HG03460 (cell line): ENCODE measurements around the gene OR5K1.

Experiments used
- ATAC-seq: cut with Tn5 transposase; IDR thresholded peaks from one replicate; pipeline ENCODE4 v1.9.1; 2021; ENCODE audit not compliant: unreplicated experiment

Gene OR5K1

GRCh38 chr3:98462901-98463300, at the start of gene OR5K1:
OR5K1 (plus strand) TSS chr3:98463201; CDS start chr3:98469577, 6,376 bp downstream.
- ATAC-seq: no peak

GRCh38 chr3:98432575-98432974, 30.4 kb upstream of the OR5K1 start:
- no peak for ATAC-seq

- ATAC-seq: no peak
Measured at GRCh38 chr3:98433764-98434163, 29.2 kb upstream of the OR5K1 start.

GRCh38 chr3:98434412-98434811, 28.6 kb upstream of the OR5K1 start:
- no peak for ATAC-seq

- no peak for ATAC-seq
Measured at GRCh38 chr3:98440283-98440682, 22.7 kb upstream of the OR5K1 start.

GRCh38 chr3:98445949-98446406, 17.0 kb upstream of the OR5K1 start:
- ATAC-seq: peak; percentile 61

- ATAC-seq: no peak
Measured at GRCh38 chr3:98449606-98450193, 13.3 kb upstream of the OR5K1 start.

GRCh38 chr3:98450372-98450771, 12.6 kb upstream of the OR5K1 start:
- ATAC-seq: no peak

- no peak for ATAC-seq
Measured at GRCh38 chr3:98453827-98454226, 9.2 kb upstream of the OR5K1 start.

- no peak for ATAC-seq
Measured at GRCh38 chr3:98454929-98455328, 8.1 kb upstream of the OR5K1 start.

- ATAC-seq: no peak
Measured at GRCh38 chr3:98457543-98457942, 5.5 kb upstream of the OR5K1 start.

- no peak for ATAC-seq
Measured at GRCh38 chr3:98460220-98460619, 2.8 kb upstream of the OR5K1 start.

- no peak for ATAC-seq
Measured at GRCh38 chr3:98482717-98483482, 19.9 kb downstream of the OR5K1 start.

- ATAC-seq: no peak
Measured at GRCh38 chr3:98483626-98484025, 20.6 kb downstream of the OR5K1 start.

GRCh38 chr3:98497381-98497780, 34.4 kb downstream of the OR5K1 start, which contains the start of gene OR5K2:
OR5K2 (plus strand) TSS chr3:98497681; CDS start chr3:98497681, 0 bp downstream.
- ATAC-seq: no peak

- ATAC-seq: no peak
Measured at GRCh38 chr3:98500019-98500418, 37.0 kb downstream of the OR5K1 start.

GRCh38 chr3:98501270-98501669, 38.3 kb downstream of the OR5K1 start:
- ATAC-seq: no peak

- ATAC-seq: no peak
Measured at GRCh38 chr3:98501863-98502576, 39.0 kb downstream of the OR5K1 start.

GRCh38 chr3:98504539-98504938, 41.5 kb downstream of the OR5K1 start:
- ATAC-seq: no peak

GRCh38 chr3:98508582-98508981, 45.6 kb downstream of the OR5K1 start:
- no peak for ATAC-seq

GRCh38 chr3:98512576-98512975, 49.6 kb downstream of the OR5K1 start:
- ATAC-seq: no peak

GRCh38 chr3:98513091-98513511, 50.1 kb downstream of the OR5K1 start:
- no peak for ATAC-seq
